Activated T-cell treated with anti-CD3 and anti-CD28 coated beads for 4 hours (primary cell): ENCODE results near the gene NBR1.
"Not testable (repeated sequence)": the region's sequence is repeated elsewhere in the genome, so short reads cannot be mapped to it uniquely, and the experiment has no call there.

Experiments used
- DNase-seq: peaks from one replicate; pipeline ENCODE4 v3.0.0-alpha.2; 2020

The NBR1 gene

GRCh38 chr17:43159957-43160356, 11.1 kb upstream of the NBR1 start:
- not testable (repeated sequence) for DNase-seq

GRCh38 chr17:43165971-43166370, 5.0 kb upstream of the NBR1 start:
- not testable (repeated sequence) for DNase-seq

GRCh38 chr17:43169561-43170139, 1.4 kb upstream of the NBR1 start:
- DNase-seq: no peak

- peak; percentile 79 for DNase-seq
Observed at GRCh38 chr17:43170140-43170765, 761 bp upstream of the NBR1 start.

GRCh38 chr17:43171586-43172487, 823 bp downstream of the NBR1 start:
- no peak for DNase-seq

GRCh38 chr17:43175213-43176118, 4.5 kb downstream of the NBR1 start:
- no peak for DNase-seq

GRCh38 chr17:43176119-43176570, 5.1 kb downstream of the NBR1 start:
- DNase-seq: no peak

- no peak for DNase-seq
Observed at GRCh38 chr17:43183921-43184320, 12.9 kb downstream of the NBR1 start.

GRCh38 chr17:43186656-43187055, 15.6 kb downstream of the NBR1 start:
- not testable (repeated sequence) for DNase-seq

- DNase-seq: no peak
Observed at GRCh38 chr17:43193251-43193650, 22.2 kb downstream of the NBR1 start.

- DNase-seq: no peak
Observed at GRCh38 chr17:43199633-43200032, 28.6 kb downstream of the NBR1 start.

- no peak for DNase-seq
Observed at GRCh38 chr17:43200127-43200526, 29.1 kb downstream of the NBR1 start.

- not testable (repeated sequence) for DNase-seq
Observed at GRCh38 chr17:43203013-43203412, 32.0 kb downstream of the NBR1 start.

- DNase-seq: no peak
Observed at GRCh38 chr17:43210576-43210975, 39.6 kb downstream of the NBR1 start.

GRCh38 chr17:43211123-43211479, 40.1 kb downstream of the NBR1 start:
- no peak for DNase-seq

GRCh38 chr17:43211480-43212402, 40.7 kb downstream of the NBR1 start, which contains the start of gene TMEM106A:
TMEM106A (plus strand) TSS chr17:43211875; CDS start chr17:43213042, 1,167 bp downstream.
- peak; percentile 63 for DNase-seq

GRCh38 chr17:43212641-43213490, 41.9 kb downstream of the NBR1 start:
- no peak for DNase-seq

GRCh38 chr17:43213545-43213944, 42.5 kb downstream of the NBR1 start:
- DNase-seq: no peak

- DNase-seq: no peak
Observed at GRCh38 chr17:43215341-43215740, 44.3 kb downstream of the NBR1 start.

GRCh38 chr17:43216369-43216761, 45.4 kb downstream of the NBR1 start:
- DNase-seq: no peak
